COLO668 (cell line): Measurements from ENCODE around the gene DLL1.
A peak's percentile ranks its signal among the peaks of the same experiment; 100 is the strongest.

Experiments used
- DNase-seq: peaks from one replicate; lab custom pipeline; 2025; ENCODE audit not compliant: unreplicated experiment; lab: John Stamatoyannopoulos, UW

Gene DLL1

GRCh38 chr6:170283212-170284081, 7.4 kb downstream of the DLL1 start:
- DNase-seq = no peak

GRCh38 chr6:170282512-170283158, 8.2 kb downstream of the DLL1 start:
- DNase-seq = no peak

GRCh38 chr6:170281331-170282292, 9.3 kb downstream of the DLL1 start:
- DNase-seq = no peak

- no peak for DNase-seq
Measured at GRCh38 chr6:170280689-170281045, 10.2 kb downstream of the DLL1 start.

- DNase-seq = peak; percentile 87
Measured at GRCh38 chr6:170279977-170280688, 10.7 kb downstream of the DLL1 start.

GRCh38 chr6:170279426-170279825, 11.5 kb downstream of the DLL1 start:
- DNase-seq = no peak

GRCh38 chr6:170278743-170279094, 12.2 kb downstream of the DLL1 start:
- DNase-seq = no peak

GRCh38 chr6:170277893-170278742, 12.8 kb downstream of the DLL1 start:
- no peak for DNase-seq

GRCh38 chr6:170276369-170277057, 14.4 kb downstream of the DLL1 start:
- no peak for DNase-seq

GRCh38 chr6:170274713-170275560, 15.9 kb downstream of the DLL1 start:
- no peak for DNase-seq

GRCh38 chr6:170273681-170274080, 17.2 kb downstream of the DLL1 start:
- no peak for DNase-seq

- DNase-seq = no peak
Measured at GRCh38 chr6:170273191-170273590, 17.7 kb downstream of the DLL1 start.

GRCh38 chr6:170272341-170273065, 18.4 kb downstream of the DLL1 start:
- no peak for DNase-seq

GRCh38 chr6:170271771-170272314, 19.0 kb downstream of the DLL1 start:
- DNase-seq = no peak

- DNase-seq = no peak
Measured at GRCh38 chr6:170270984-170271593, 19.8 kb downstream of the DLL1 start.

GRCh38 chr6:170269846-170270541, 20.9 kb downstream of the DLL1 start:
- DNase-seq = peak; percentile 61
